Common myeloid progenitor, CD34-positive (primary cell): ENCODE data around the gene MAPK1.
"Not testable (repeated sequence)": the region's sequence is repeated elsewhere in the genome, so short reads cannot be mapped to it uniquely, and the experiment has no call there.

ENCODE experiments used
- CTCF ChIA-PET: fragments of 350-600 bp; sonication (Branson Sonifier 250); formaldehyde crosslinking; loops from one replicate; lab custom pipeline; 2021; ENCODE audit warnings: antibody characterized with exemption; lab: Charles Lee
- POLR2A ChIA-PET: fragments of 350-600 bp; sonication (Branson Sonifier 250); formaldehyde crosslinking; loops from one replicate; lab custom pipeline; 2021; ENCODE audit warnings: antibody characterized with exemption; lab: Charles Lee
- DNase-seq, 3 donors: peaks; one replicate each; pipeline versions ENCODE4 v3.0.0 to v3.0.0-alpha.2; 2013
- H3K27ac ChIP-seq, 2 experiments: 1 replicate in 1 of 2; 2 replicates in 1 of 2; pipeline ENCODE4 v1.7.0; 2013; ENCODE audit warnings: inconsistent platforms in 2 of 2, low read length in 2 of 2, mild to moderate bottlenecking in 2 of 2, low read depth in 1 of 2, moderate library complexity in 1 of 2; ENCODE audit not compliant: severe bottlenecking in 2 of 2, insufficient read depth in 1 of 2, poor library complexity in 1 of 2
- H3K27me3 ChIP-seq, 5 experiments: replicated peaks in 2 of 5; 1 replicate in 3 of 5; 2 replicates in 2 of 5; pipeline versions ENCODE4 v1.6.1 to v1.7.0; 2013; ENCODE audit warnings: low read length in 4 of 5, mild to moderate bottlenecking in 2 of 5, moderate library complexity in 2 of 5, inconsistent platforms in 1 of 5; ENCODE audit not compliant: insufficient read depth in 5 of 5, control insufficient read depth in 4 of 5
- H3K36me3 ChIP-seq, 4 experiments: 1 replicate in 2 of 4; 2 replicates in 2 of 4; pipeline versions ENCODE4 v1.6.1 to v1.7.0; 2013; ENCODE audit warnings: low read length in 3 of 4, control low read depth in 1 of 4, mild to moderate bottlenecking in 1 of 4; ENCODE audit not compliant: control insufficient read depth in 4 of 4, insufficient read depth in 4 of 4
- H3K4me1 ChIP-seq, 4 experiments: 1 replicate in 3 of 4; 2 replicates in 1 of 4; pipeline versions ENCODE4 v1.6.1 to v1.7.1; 2013; ENCODE audit warnings: low read length in 3 of 4, mild to moderate bottlenecking in 3 of 4, control low read depth in 1 of 4, inconsistent platforms in 1 of 4, moderate library complexity in 1 of 4; ENCODE audit not compliant: control insufficient read depth in 4 of 4, insufficient read depth in 4 of 4; ENCODE audit errors: control extremely low read depth in 1 of 4
- H3K4me3 ChIP-seq, 7 experiments: 1 replicate in 4 of 7; 2 replicates in 3 of 7; pipeline versions ENCODE4 v1.5.1 to v1.7.0; 2013; ENCODE audit warnings: mild to moderate bottlenecking in 7 of 7, low read length in 6 of 7, moderate library complexity in 6 of 7, inconsistent platforms in 2 of 7, low read depth in 2 of 7, control low read depth in 1 of 7; ENCODE audit not compliant: insufficient read depth in 4 of 7, control insufficient read depth in 1 of 7; ENCODE audit errors: extremely low read depth in 1 of 7
- H3K9me3 ChIP-seq, 5 experiments: 1 replicate in 4 of 5; 2 replicates in 1 of 5; pipeline versions ENCODE4 v1.6.1 to v1.7.1; 2013; ENCODE audit warnings: low read length in 4 of 5, mild to moderate bottlenecking in 2 of 5, inconsistent platforms in 1 of 5, low read depth in 1 of 5, moderate library complexity in 1 of 5; ENCODE audit not compliant: control insufficient read depth in 4 of 5, insufficient read depth in 2 of 5; ENCODE audit errors: control extremely low read depth in 1 of 5
- WGBS: methylation state at CpG from one replicate; pipeline ENCODE4 v1.1.5; 2013; ENCODE audit not compliant: insufficient coverage; 5-methylcytosine and 5-hydroxymethylcytosine counted together

MAPK1 gene

DNA sequence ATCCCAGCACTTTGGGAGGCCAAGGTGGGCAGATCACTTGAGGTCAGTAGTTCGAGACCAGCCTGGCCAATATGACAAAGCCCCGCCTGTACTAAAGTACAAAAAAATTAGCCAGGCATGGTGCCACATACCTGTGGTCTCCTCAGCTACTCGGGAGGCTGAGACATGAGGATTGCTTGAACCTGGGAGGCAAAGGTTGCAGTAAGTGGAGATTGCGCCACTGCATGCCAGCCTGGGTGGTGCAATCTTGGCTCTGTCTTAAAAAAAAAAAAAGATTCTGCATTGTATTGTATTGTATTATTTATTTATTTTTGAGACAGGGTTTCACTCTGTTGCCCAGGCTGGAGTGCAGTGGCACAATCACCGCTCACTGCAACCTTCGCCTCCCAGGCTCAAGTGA is 122.5 kb downstream of the MAPK1 start:
- H3K27me3 ChIP-seq, H3K9me3 ChIP-seq, POLR2A ChIA-PET, H3K4me1 ChIP-seq, H3K36me3 ChIP-seq, H3K27ac ChIP-seq, H3K4me3 ChIP-seq, CTCF ChIA-PET, DNase-seq: not testable (repeated sequence)
- 97% methylated on average over 6 of the region's 6 CpGs for WGBS

- Histone ChIP-seq H3K9me3 (no peaks in the 10 kb centered on the region), H3K36me3 (no peaks in the 10 kb centered on the region), H3K27ac (no peak overlapping the region), H3K4me1 (peaks cover 0 to 3% (median 0%) of the 10 kb centered on the region in 4 experiments), H3K4me3 (no peak overlapping the region), H3K27me3 (peaks cover 0 to 2% (median 0%) of the 10 kb centered on the region in 5 experiments)
- DNase-seq = no peak
- ChIA-PET CTCF (no interaction called here), POLR2A (interaction anchor here (0.6 kb wide), 1 partner anchor 94 kb away, joined by 5 read pairs; no protein-coding TSS in a partner anchor)
- 93% methylated on average over 6 of the region's 6 CpGs for WGBS
Observed at GRCh38 chr22:21741790-21742189, 125.7 kb downstream of the MAPK1 start.

DNA sequence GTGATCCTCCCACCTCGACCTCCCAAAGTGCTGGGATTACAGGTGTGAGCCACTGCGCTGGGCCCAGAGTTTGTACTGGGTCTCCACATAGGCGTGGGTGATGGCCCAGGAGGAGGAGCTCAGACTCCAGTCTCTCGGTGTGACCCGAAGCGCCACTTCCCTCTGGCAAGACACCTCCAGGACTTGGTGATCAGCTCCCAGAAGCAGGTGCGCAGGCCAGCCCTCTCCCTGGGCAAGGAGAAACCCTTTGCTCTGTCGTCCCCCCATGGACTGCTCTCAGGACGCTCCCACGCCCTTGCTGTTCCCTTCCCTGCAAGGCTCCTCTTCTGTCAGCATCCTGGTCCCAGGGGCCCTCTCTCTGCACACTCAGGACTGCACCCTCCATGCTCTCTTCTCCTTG is 126.4 kb downstream of the MAPK1 start:
- ChIA-PET POLR2A (no interaction called here), CTCF (no interaction called here)
- no peak for DNase-seq
- no peaks in the 10 kb centered on the region for H3K9me3 ChIP-seq
- peaks cover 0 to 7% (median 4%) of the 10 kb centered on the region in 4 experiments for H3K4me1 ChIP-seq
- no peak overlapping the region for H3K27ac ChIP-seq
- WGBS = 93% methylated on average over 10 of the region's 10 CpGs
- H3K36me3 ChIP-seq = no peaks in the 10 kb centered on the region
- H3K4me3 ChIP-seq = no peak overlapping the region
- H3K27me3 ChIP-seq = peaks cover 0 to 2% (median 0%) of the 10 kb centered on the region in 5 experiments

DNA sequence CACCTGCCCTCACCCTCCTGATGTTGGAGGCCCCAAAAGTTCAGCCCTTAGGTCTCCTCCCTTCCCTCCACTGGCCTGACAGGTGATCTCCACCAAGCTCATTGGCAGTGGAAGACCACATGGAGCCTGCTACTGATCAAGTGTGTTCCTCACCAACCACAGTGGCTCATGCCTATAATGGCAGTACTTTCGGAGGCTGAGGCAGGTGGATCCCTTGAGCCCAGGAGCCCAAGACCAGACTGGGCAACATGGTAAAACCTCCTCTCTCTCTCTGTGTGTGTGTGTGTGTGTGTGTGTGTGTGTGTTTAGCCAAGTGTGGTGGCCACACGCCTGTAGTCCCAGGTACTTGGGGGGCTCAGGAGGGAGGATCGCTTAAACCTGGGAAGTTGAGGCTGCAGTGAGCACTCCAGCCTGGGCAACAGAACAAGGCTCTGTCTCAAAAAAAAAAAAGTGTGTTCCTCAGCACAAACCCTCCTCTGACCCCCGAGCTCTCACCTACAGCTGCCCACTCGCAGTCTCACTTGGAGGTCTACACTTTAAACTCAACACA is 127.5 kb downstream of the MAPK1 start:
- Histone ChIP-seq H3K27me3 (peaks cover 0 to 2% (median 0%) of the 10 kb centered on the region in 5 experiments), H3K9me3 (no peaks in the 10 kb centered on the region), H3K4me1 (peaks cover 0 to 11% (median 6%) of the 10 kb centered on the region in 4 experiments), H3K36me3 (no peaks in the 10 kb centered on the region), H3K27ac (no peak overlapping the region), H3K4me3 (no peak overlapping the region)
- WGBS = 97% methylated on average over 4 of the region's 5 CpGs
- ChIA-PET CTCF (no interaction called here), POLR2A (interaction anchor here (0.7 kb wide), 1 partner anchor 140 kb away, joined by 5 read pairs; no protein-coding TSS in a partner anchor)
- DNase-seq = no peak

- Histone ChIP-seq H3K27ac (no peak overlapping the region), H3K36me3 (no peaks in the 10 kb centered on the region), H3K9me3 (no peaks in the 10 kb centered on the region), H3K4me3 (no peak overlapping the region), H3K27me3 (peaks cover 0 to 2% (median 0%) of the 10 kb centered on the region in 5 experiments), H3K4me1 (peaks cover 7 to 17% (median 15%) of the 10 kb centered on the region in 4 experiments)
- WGBS = 72% methylated on average over 7 of the region's 7 CpGs
- ChIA-PET POLR2A (interaction anchor here (0.5 kb wide), 1 partner anchor 19 kb away, joined by 4 read pairs; no protein-coding TSS in a partner anchor), CTCF (no interaction called here)
- DNase-seq = no peak
Observed at GRCh38 chr22:21738966-21739365, 128.5 kb downstream of the MAPK1 start.

DNA sequence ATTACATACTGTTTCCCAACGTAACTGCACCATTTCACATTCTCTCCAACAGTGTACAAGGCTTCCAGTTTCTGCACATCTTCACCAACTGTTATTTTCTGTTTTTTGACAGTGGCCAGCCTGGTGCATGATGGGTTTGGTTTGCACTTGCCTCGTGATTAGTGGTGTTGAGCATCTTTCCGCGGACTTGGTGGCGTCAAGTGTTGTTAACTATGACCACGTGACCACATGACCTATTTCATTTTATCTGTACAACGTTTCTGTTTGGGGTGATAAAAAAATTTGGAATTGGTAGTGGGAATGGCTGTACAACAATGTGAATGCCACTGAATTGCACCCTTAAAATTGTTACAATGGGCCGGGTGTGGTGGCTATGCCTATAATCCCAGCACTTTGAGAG is 129.4 kb downstream of the MAPK1 start:
- ChIA-PET CTCF (no interaction called here), POLR2A (no interaction called here)
- H3K4me1 ChIP-seq = peaks cover 7 to 20% (median 16%) of the 10 kb centered on the region in 4 experiments
- WGBS = 100% methylated on average over 2 of the region's 8 CpGs
- no peaks in the 10 kb centered on the region for H3K36me3 ChIP-seq
- no peak for DNase-seq
- H3K4me3 ChIP-seq = no peak overlapping the region
- no peaks in the 10 kb centered on the region for H3K9me3 ChIP-seq
- H3K27me3 ChIP-seq = peaks cover 0 to 4% (median 0%) of the 10 kb centered on the region in 5 experiments
- no peak overlapping the region for H3K27ac ChIP-seq

GRCh38 chr22:21736948-21737347 is 130.5 kb downstream of the MAPK1 start:
- peaks cover 0 to 4% (median 0%) of the 10 kb centered on the region in 5 experiments for H3K27me3 ChIP-seq
- no peak for DNase-seq
- CTCF ChIA-PET = no interaction called here

More at GRCh38 chr22:21736948-21737347, 130.5 kb downstream of the MAPK1 start:
- POLR2A ChIA-PET = no interaction called here
- no CpG with 5 or more reads among the region's 9 CpGs for WGBS
- H3K4me3 ChIP-seq = no peak overlapping the region
- H3K4me1 ChIP-seq = peaks cover 7 to 20% (median 16%) of the 10 kb centered on the region in 4 experiments
- no peaks in the 10 kb centered on the region for H3K9me3 ChIP-seq
- no peaks in the 10 kb centered on the region for H3K36me3 ChIP-seq
- no peak overlapping the region for H3K27ac ChIP-seq
